A549 (cell line): ENCODE data around the gene SLAMF1. TPM values are rescaled to one million over a fixed set of nuclear protein-coding genes. Genes with fewer than 3 reads are reported as not detected.

Experiments used
- ATAC-seq, 2 experiments: fragments of 200-7000 bp in 1 of 2; fragments of >200 bp in 1 of 2; cut with Nextera tagmentation in 1 of 2; cut with Tn5 transposase in 1 of 2; 3 replicates each; pipeline versions ENCODE4 v1.8.0 to v1.9.1; 2018 to 2020; ENCODE audit warnings: mild to moderate bottlenecking in 1 of 2, moderate library complexity in 1 of 2
- CTCF ChIA-PET: fragments of 300-600 bp; sonication (Branson Sonifier 250); formaldehyde crosslinking; extraction: SDS; loops from one replicate; lab custom pipeline; 2021; ENCODE audit warnings: antibody characterized with exemption, inconsistent platforms; lab: Yijun Ruan, JAX
- POLR2A ChIA-PET: fragments of 350-600 bp; formaldehyde crosslinking; extraction: SDS; loops from one replicate; lab custom pipeline; 2021; ENCODE audit warnings: antibody characterized with exemption, inconsistent platforms; lab: Yijun Ruan, JAX
- DNase-seq, 2 experiments: peaks; one replicate each; pipeline versions ENCODE4 v3.0.0 to v3.0.0-alpha.2; 2011 to 2016; ENCODE audit warnings: low read depth in 1 of 2, low spot score in 1 of 2
- FAIRE-seq: peaks from 2 replicates; lab custom pipeline; 2011; peaks lifted over from hg19 to GRCh38; lab: Jason Lieb, UNC
- H3K27ac ChIP-seq, 2 experiments: fragments of >200 bp; sonication (Bioruptor Twin); formaldehyde crosslinking; 3 replicates each; pipeline ENCODE4 v1.5.1; 2016 to 2017
- H3K4me1 ChIP-seq: fragments of >200 bp; sonication (Bioruptor Twin); formaldehyde crosslinking; 3 replicates; pipeline ENCODE4 v1.6.1; 2016
- H3K4me2 ChIP-seq: fragments of >200 bp; sonication (Bioruptor Twin); formaldehyde crosslinking; 3 replicates; pipeline ENCODE4 v1.6.1; 2016
- H3K4me3 ChIP-seq: fragments of >200 bp; sonication (Bioruptor Twin); formaldehyde crosslinking; 3 replicates; pipeline ENCODE4 v1.5.1; 2016
- H3K9me3 ChIP-seq: fragments of >200 bp; sonication (Bioruptor Twin); formaldehyde crosslinking; 3 replicates; pipeline ENCODE4 v1.6.1; 2016
- BHLHE40 ChIP-seq: IDR thresholded peaks from 2 replicates; pipeline ENCODE4 v1.6.1; 2012; ENCODE audit warnings: low read depth, low read length, inconsistent platforms
- CBX2 ChIP-seq: fragments of 200-600 bp; sonication (generic); IDR thresholded peaks from 2 replicates; pipeline ENCODE4 v1.6.1; 2016; ENCODE audit warnings: low read depth, mild to moderate bottlenecking, borderline replicate concordance
- CEBPB ChIP-seq, 2 experiments: fragments of >200 bp in 1 of 2; sonication (Bioruptor Twin) in 1 of 2; formaldehyde crosslinking in 1 of 2; IDR thresholded peaks; 2 replicates each; pipeline ENCODE4 v1.6.1; 2012 to 2016
- CHD2 ChIP-seq: fragments of 150-350 bp; IDR thresholded peaks from 2 replicates; pipeline ENCODE4 v1.6.1; 2014; ENCODE audit warnings: low read length; ENCODE audit not compliant: partially characterized antibody
- EHF ChIP-seq: fragments of 250-450 bp; sonication (Bioruptor Pico); IDR thresholded peaks from 2 replicates; pipeline ENCODE4 v1.5.0; 2020; ENCODE audit warnings: mild to moderate bottlenecking
- EHMT2 ChIP-seq: fragments of 200-600 bp; sonication (generic); IDR thresholded peaks from 2 replicates; pipeline ENCODE4 v1.6.1; 2016; ENCODE audit warnings: antibody characterized with exemption, low read depth, mild to moderate bottlenecking, moderate library complexity
- ELK1 ChIP-seq: fragments of 150-350 bp; IDR thresholded peaks from 2 replicates; pipeline ENCODE4 v1.6.1; 2014; ENCODE audit warnings: low read depth, mild to moderate bottlenecking, low read length
- EP300 ChIP-seq, 2 experiments: fragments of >200 bp; sonication (Bioruptor Twin); formaldehyde crosslinking; IDR thresholded peaks; 2 replicates in 1 of 2; 3 replicates in 1 of 2; pipeline ENCODE4 v1.6.1; 2016 to 2017
- FOSB ChIP-seq: fragments of 250-450 bp; sonication (Bioruptor Pico); IDR thresholded peaks from 2 replicates; pipeline ENCODE4 v1.5.0; 2020; ENCODE audit warnings: mild to moderate bottlenecking, moderate library complexity
- GATA3 ChIP-seq: IDR thresholded peaks from 2 replicates; pipeline ENCODE4 v1.6.1; 2012; ENCODE audit warnings: borderline replicate concordance
- HDAC2 ChIP-seq: fragments of 200-600 bp; sonication (generic); IDR thresholded peaks from 2 replicates; pipeline ENCODE4 v1.6.1; 2016
- HEYL ChIP-seq: fragments of 250-450 bp; sonication (Bioruptor Pico); IDR thresholded peaks from 2 replicates; pipeline ENCODE4 v1.8.0; 2021; ENCODE audit warnings: mild to moderate bottlenecking, moderate library complexity
- HOXA7 ChIP-seq: fragments of 250-450 bp; sonication (Bioruptor Pico); IDR thresholded peaks from 2 replicates; pipeline ENCODE4 v1.5.0; 2020; ENCODE audit warnings: mild to moderate bottlenecking, moderate library complexity
- JUN ChIP-seq, 2 experiments: fragments of >200 bp; sonication (Bioruptor Twin); formaldehyde crosslinking; IDR thresholded peaks; 2 replicates in 1 of 2; 3 replicates in 1 of 2; pipeline ENCODE4 v1.6.1; 2016 to 2017
- KDM1A ChIP-seq: fragments of 200-600 bp; sonication (generic); IDR thresholded peaks from 2 replicates; pipeline ENCODE4 v1.6.1; 2016; ENCODE audit warnings: low read depth, mild to moderate bottlenecking
- KDM5A ChIP-seq: fragments of 200-600 bp; sonication (generic); IDR thresholded peaks from 2 replicates; pipeline ENCODE4 v1.6.1; 2016; ENCODE audit warnings: antibody characterized with exemption, mild to moderate bottlenecking
- MAX ChIP-seq: IDR thresholded peaks from 2 replicates; pipeline ENCODE4 v1.6.1; 2012
- MAZ ChIP-seq: fragments of 150-350 bp; IDR thresholded peaks from 2 replicates; pipeline ENCODE4 v1.6.1; 2014; ENCODE audit warnings: antibody characterized with exemption, low read depth, low read length, borderline replicate concordance
- NPAS2 ChIP-seq: fragments of 250-450 bp; sonication (Bioruptor Pico); IDR thresholded peaks from 2 replicates; pipeline ENCODE4 v1.8.0; 2022; ENCODE audit warnings: mild to moderate bottlenecking, moderate library complexity, borderline replicate concordance
- NR3C1 ChIP-seq: fragments of >200 bp; sonication (Bioruptor Twin); formaldehyde crosslinking; IDR thresholded peaks from 3 replicates; pipeline ENCODE4 v1.6.1; 2017
- PBX3 ChIP-seq: IDR thresholded peaks from 2 replicates; pipeline ENCODE4 v1.6.1; 2012
- PHF8 ChIP-seq: fragments of 200-600 bp; sonication (generic); IDR thresholded peaks from 2 replicates; pipeline ENCODE4 v1.6.1; 2016; ENCODE audit warnings: low read depth, mild to moderate bottlenecking, antibody characterized with exemption, moderate library complexity, borderline replicate concordance
- RCOR1 ChIP-seq: fragments of 150-350 bp; IDR thresholded peaks from 2 replicates; pipeline ENCODE4 v1.6.1; 2014; ENCODE audit warnings: antibody characterized with exemption, low read length, low read depth
- SMC3 ChIP-seq: fragments of >200 bp; sonication (Bioruptor Twin); formaldehyde crosslinking; IDR thresholded peaks from 3 replicates; pipeline ENCODE4 v1.6.1; 2018; ENCODE audit warnings: inconsistent platforms
- SREBF2 ChIP-seq: fragments of 450-650 bp; IDR thresholded peaks from 2 replicates; pipeline ENCODE4 v1.6.1; 2014; ENCODE audit warnings: mild to moderate bottlenecking, moderate library complexity
- USF2 ChIP-seq: fragments of 450-650 bp; IDR thresholded peaks from 2 replicates; pipeline ENCODE4 v1.6.1; 2014; ENCODE audit warnings: antibody characterized with exemption
- ZFP36 ChIP-seq: fragments of 450-650 bp; IDR thresholded peaks from 2 replicates; pipeline ENCODE4 v1.6.1; 2014; ENCODE audit warnings: borderline replicate concordance; ENCODE audit not compliant: partially characterized antibody
- ZSCAN20 ChIP-seq: fragments of 250-450 bp; sonication (Bioruptor Pico); IDR thresholded peaks from 2 replicates; pipeline ENCODE4 v1.8.0; 2022; ENCODE audit warnings: mild to moderate bottlenecking, moderate library complexity
- WGBS: methylation state at CpG from one replicate; pipeline ENCODE4 v1.1.6; 2017; ENCODE audit errors: missing lambda C conversion rate; 5-methylcytosine and 5-hydroxymethylcytosine counted together
- polyA plus RNA-seq, 4 experiments: library from polyadenylated mRNA; depleted of rRNA in 3 of 4; stranded (reverse); fragments of >200 nt; fragmentation: RNase III in 1 of 4; extraction: RNeasy Plus Mini Kit Qiagen cat#74134 plus additional on column Dnase treatment in 1 of 4; gene quantifications; 2 replicates in 3 of 4; 3 replicates in 1 of 4; pipeline ENCODE4 v1.2.3, GENCODE V29; 2011 to 2017

SLAMF1 gene
- polyA plus RNA-seq, 2 of the 4 experiments (the other 2 are of a cell fraction): not detected

GRCh38 chr1:160637821-160638539, 8.9 kb downstream of the SLAMF1 start (continued):
- TF ChIP-seq SREBF2 (no peak), NR3C1 (no peak)

GRCh38 chr1:160637065-160637464, 9.8 kb downstream of the SLAMF1 start:
- H3K27ac ChIP-seq: no peak overlapping the region
- no peak overlapping the region for H3K4me3 ChIP-seq
- H3K4me2 ChIP-seq: no peak overlapping the region
- ChIA-PET CTCF (no interaction called here), POLR2A (no interaction called here)
- no peaks in the 10 kb centered on the region for H3K9me3 ChIP-seq
- H3K4me1 ChIP-seq: 0 out of 3 replicates have a peak, but pooled peaks cover 4% of the 10 kb centered on the region
- TF ChIP-seq BHLHE40 (no peak), EHF (no peak), ZFP36 (no peak), CBX2 (no peak), FOSB (CRISPR knock-in tag) (no peak), HDAC2 (no peak), JUN (IDR thresholded peaks at IDR 0.05) (no peak), HEYL (CRISPR knock-in tag) (no peak), SMC3 (no peak), MAZ (no peak), GATA3 (no peak), PHF8 (no peak), MAX (no peak), EP300 (IDR thresholded peaks at IDR 0.05) (no peak)
- FAIRE-seq (no peak), ATAC-seq (no peak), DNase-seq (no peak)
- WGBS: 85% methylated on average over 8 of the region's 8 CpGs

GRCh38 chr1:160636547-160636946, 10.3 kb downstream of the SLAMF1 start:
- ChIA-PET CTCF (no interaction called here), POLR2A (no interaction called here)
- DNase-seq: no peak
- Histone ChIP-seq H3K4me1 (0 out of 3 replicates have a peak, but pooled peaks cover 4% of the 10 kb centered on the region), H3K4me3 (no peak overlapping the region), H3K4me2 (no peak overlapping the region), H3K27ac (no peak overlapping the region), H3K9me3 (no peaks in the 10 kb centered on the region)
- FAIRE-seq: no peak
- WGBS: 68% methylated on average over 3 of the region's 3 CpGs
- ATAC-seq: no peak
- TF ChIP-seq KDM5A (no peak), PBX3 (no peak), ZSCAN20 (no peak), SREBF2 (no peak), EHMT2 (no peak), MAZ (no peak), HOXA7 (CRISPR knock-in tag) (no peak), KDM1A (no peak), CEBPB (IDR thresholded peaks at IDR 0.05) (no peak), RCOR1 (no peak), CHD2 (no peak), NPAS2 (CRISPR knock-in tag) (no peak), HEYL (CRISPR knock-in tag) (no peak), ELK1 (no peak), USF2 (no peak)
